NCI-H2107 (cell line): Measurements from ENCODE around the gene C4orf17.

Experiments
- DNase-seq: peaks from one replicate; lab custom pipeline; 2025; lab: John Stamatoyannopoulos, UW

Gene C4orf17

DNA sequence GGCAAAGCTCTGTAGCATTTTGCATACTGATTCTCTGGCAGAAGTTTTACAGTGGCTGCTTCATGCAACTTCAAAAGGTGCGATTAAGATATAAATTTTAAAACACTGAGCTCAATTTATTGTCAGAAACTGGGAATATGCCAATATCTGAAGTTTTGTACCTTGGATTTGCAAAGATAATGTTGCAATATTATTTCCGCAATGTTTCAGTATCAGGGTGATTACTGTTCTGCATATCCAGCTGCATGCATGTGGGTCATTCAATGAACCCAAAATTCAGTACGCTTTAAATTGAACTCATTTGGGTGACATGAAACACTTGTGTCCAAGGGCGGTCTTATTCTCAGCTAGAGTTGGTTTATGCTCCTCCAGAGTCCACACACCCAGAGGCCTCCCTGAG, 26.9 kb downstream of the C4orf17 start:
- no peak for DNase-seq

DNA sequence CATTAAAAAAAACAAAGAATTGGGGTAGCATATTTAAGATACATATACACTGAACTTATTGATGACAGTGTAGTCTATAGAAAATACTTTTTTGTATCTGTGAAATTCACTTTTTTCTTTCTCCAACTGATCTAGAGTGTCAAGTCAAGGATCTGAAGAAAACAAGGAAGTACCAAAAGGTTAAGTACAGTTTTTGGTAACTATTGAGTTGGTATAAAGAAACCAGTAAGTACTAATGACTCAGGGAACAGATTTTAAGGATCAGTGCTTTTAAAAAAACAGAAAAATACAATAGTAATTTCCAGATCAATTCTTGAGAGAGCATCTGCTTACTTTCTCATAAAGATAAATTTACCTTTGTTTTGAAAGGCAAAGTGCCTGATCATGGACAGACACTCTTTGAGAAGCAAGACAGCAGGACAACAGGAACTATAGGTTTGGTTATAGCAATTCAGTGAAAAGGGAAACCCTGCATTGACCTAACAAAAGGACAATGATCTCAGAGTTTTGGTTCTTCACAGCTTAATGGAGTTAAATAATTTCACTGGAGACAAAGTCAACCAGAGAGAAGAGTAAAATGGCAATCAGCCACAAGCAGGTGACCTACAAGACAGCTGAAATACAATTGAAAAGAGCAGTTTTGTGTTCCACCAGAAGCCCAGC, 29.6 kb downstream of the C4orf17 start:
- no peak for DNase-seq

DNA sequence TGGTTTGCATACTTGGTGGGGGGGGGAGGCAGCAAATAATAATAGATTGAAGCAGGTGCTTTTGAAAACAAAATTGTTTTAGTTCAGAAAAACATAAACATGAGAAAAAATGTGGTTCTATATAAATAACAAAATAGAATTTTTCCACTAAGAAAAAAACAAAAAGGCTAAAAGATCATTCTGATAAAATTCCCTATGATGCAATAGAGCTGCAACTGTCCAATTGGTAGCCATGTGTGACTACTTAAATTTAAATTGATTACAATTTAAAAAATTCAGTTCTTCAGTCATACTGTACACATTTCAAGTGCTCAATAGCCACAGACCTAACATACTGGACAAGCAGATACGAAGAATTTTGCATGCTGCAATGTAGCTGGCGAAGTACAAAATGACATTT, 42.1 kb downstream of the C4orf17 start:
- no peak for DNase-seq

DNA sequence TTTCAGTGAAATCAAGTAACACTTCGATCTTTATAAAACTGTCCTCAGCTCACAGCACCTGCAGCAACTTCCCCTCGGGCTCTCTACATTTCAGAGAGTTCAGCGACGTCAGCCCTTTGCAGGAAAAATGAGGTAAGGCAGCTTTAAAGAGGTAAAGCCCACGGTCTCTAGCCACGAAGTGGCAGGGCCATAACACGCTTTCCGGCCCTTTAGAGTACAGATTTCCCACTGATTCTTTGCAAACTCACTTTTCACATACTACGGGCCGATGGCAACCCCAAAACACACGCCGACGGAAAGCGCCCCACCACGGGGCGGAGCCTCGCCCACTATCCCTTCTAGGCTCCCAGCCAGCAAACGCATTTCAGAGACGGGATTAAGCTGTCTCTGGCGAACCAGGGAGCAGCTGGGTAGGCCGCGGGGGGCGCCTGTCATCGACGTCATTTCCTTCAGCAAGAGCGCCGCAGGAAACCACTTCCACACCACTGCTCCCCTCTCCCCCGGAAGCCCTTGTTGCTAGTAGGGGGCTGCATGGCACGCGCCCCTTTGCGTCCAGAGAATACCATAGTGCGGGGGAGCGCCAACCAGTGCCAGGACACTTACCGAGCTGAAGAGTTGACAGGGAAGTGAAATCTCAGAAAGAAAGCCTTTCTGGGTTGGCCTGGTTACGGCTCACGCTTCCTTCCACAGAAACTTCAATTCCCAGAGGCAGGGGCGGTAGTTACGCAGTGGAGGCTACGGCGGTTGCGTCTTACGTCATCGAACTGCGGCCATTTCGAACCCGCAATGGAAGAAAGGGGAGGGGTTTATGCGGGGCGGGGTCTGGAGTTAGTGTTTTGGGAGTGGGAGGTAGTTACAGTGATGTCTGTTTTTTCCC, 52.7 kb downstream of the C4orf17 start, which contains the start of gene TRMT10A:
TRMT10A (minus strand) TSS at position 730 of the 877 bp plus-strand sequence. CDS start 4,701 bp downstream, outside the sequence.
- DNase-seq = peak; percentile 84

DNA sequence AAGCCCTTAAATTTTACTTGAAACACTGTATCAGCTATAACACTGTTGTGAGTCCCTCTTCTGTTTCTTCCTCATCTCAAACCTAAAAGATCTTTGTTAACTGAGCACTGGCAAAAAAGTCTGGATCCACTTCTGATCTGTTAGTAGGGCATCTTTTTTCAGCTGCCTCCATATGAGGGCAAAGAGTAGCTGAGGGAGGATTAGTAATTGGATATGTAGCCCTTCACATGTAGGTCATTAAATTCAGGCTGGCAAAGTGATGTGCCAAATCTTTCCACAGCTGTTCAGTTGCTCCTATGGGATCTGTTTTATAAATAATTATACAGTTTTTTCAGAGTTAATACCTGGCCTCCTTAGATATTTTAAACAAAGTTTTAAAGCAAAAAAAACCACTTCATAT, 54.1 kb downstream of the C4orf17 start:
- DNase-seq = no peak

DNA sequence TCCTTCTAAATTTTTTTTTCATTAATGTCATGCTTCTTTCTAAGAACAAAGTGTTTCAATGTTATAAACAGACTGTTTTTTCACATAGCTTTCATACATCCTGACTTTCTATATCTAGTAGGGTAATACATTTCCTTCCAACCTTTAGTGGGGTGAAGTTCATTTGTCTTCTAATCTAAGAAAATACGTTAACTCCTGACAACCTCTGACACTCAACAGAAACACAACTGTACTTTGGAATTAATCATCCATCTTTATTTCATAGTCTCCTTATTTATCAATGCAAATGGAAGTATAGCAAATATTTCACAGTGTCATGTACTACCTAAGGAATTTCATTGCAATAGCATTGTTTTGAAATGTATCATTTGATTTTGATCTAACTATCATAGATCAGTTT, 61.1 kb downstream of the C4orf17 start:
- no peak for DNase-seq

DNA sequence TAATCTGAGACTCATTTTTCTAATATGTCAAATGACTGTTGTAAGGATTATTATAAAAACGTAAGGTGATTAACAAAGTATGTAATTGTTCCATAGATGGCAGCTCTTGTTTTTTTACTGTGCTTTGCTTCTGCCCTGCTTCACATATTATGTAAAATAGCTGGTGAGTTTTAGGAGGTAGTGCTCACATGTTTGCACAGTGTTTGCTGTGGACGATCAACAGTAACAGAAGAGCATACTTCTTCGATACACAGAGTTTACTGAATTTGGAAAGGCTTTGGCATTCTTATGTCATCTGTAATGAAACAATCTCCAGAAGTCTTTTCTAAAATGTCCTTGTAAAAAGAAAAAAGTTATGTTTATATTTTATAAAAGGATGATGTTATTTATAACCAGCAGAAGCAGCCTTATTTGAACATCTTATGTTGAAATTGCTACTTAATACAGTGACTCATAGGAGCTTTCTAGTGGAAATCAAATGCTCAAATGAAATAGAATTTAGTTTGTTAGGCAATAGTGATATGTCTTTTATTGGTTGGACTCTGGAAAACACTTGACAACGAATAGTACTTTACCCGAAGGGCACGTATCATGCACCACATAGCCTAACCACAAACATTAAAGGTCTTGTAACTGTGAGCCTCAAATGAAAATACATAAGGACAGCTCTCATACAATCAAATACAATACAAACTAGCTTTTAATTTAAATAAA, 61.9 kb downstream of the C4orf17 start:
- DNase-seq = no peak

DNA sequence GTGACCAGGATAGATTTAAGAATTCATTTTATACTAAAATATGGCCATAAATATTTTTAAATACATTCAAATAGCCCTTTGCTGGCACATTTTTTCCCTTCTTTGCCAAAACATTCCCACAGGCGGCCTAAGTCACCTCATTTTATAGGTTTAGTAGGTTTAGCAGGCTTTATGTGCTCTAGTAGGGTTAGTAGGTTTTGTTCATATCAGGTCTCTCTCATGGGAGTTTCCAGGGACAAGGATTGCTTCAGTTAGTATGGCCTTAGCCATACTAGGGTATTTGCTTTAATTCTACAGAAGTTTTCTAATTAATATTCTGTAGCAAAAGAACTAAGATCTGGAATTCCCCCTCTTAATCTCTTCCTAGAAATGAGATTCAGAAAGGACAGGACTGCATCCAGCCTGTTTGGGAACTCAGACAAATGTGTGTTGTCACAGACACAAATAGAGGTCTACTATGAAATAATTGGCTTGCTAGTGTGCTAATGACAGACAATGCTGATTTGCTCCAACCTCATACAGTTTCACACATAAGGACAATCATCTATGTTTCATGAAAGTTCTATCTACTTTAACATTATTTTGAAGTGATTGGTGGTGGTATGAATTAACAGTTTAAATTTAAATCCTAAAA, 63.0 kb downstream of the C4orf17 start:
- DNase-seq = no peak

DNA sequence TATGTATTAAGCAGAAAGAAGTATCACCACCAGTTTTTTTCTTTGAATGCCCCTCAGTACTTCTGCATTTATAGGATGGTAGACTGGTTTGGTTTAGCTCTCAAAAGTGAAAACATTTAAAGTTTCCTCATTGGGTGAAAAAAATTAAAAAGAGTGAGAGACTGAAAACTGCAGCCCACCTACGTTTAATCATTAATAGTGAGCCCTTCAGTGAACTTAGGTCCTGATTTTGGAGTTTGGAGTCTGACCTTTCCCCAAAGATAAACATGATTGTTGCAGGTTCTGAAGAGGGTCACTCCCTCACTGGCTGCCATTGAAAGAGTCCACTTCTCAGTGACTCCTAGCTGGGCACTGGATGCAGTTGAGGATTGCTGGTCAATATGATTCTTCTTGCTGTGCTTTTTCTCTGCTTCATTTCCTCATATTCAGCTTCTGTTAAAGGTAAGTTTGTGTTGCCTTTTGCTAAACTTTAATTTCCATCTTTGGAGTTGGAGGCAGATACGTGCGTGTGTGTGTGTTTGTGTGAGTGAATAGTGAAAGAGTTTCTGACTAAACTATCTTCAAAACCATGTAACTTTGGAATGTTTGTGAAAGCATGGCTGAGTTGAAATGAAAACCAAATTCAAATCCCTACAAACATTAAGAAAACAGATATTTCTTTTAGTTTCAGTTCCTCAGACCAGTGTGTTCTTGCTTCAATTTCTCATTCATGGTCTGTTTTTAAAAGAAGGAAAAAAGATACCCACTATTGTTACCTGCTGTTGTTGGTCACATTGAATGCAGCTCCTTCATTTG, 63.9 kb downstream of the C4orf17 start, which contains the start of gene MTTP:
MTTP (plus strand) TSS at position 295 of the 795 bp plus-strand sequence; CDS start at position 381, 86 bp downstream.
- DNase-seq = no peak

DNA sequence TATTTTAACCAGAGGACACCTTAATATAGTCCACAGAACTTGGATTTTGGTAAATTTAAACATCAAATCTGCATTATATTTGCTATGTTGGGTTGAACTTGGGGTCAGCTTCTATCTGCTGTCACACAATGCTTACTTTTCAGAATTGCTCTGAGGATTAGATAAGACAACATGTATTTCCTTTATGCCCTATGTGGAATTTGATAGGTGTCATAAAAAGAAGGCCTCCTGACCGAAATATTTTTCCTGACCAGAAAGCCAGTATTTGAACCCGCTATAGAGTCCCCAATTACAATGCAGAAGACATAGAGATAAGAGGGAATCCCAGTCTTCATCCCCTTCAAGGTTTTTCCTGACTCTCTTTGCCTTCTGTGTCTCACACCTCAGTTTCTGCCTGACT, 67.9 kb downstream of the C4orf17 start:
- DNase-seq = no peak

DNA sequence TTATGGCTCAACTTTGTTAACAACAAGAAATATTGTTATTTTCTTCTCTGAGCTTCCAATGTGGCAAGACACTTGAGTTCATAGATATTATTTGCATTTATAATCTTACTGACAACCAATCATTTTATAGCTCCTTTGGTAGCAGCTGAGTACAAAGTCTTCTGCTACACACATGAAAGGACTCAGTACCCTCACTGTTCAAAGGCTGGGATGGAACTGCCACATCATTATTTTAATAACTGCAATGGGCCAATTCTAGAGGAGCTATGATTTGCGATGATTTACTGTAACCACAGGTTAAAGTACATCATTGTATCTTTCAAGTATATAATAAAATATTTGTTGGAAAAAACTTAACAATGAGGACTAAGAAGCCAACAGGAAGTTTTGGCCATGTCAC, 74.7 kb downstream of the C4orf17 start:
- no peak for DNase-seq

DNA sequence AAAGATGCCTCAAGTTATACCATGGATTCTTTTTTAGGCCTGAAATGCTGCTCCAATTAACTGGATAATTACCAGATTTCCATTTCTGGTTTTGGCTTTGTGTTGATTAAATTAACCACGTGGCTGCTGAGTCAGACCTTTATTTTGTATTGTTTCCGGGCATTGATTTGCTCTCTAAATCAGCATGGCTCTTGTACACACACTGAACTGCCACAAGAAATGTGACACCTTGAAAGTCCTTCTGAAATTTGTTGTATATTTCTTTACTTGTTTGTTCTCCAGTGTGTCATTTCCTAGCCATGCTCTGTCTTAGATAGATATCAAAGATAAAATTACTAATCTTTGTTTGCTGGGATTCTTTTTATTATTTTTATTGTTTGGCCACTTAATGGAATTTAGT, 75.5 kb downstream of the C4orf17 start:
- peak; percentile 31 for DNase-seq

DNA sequence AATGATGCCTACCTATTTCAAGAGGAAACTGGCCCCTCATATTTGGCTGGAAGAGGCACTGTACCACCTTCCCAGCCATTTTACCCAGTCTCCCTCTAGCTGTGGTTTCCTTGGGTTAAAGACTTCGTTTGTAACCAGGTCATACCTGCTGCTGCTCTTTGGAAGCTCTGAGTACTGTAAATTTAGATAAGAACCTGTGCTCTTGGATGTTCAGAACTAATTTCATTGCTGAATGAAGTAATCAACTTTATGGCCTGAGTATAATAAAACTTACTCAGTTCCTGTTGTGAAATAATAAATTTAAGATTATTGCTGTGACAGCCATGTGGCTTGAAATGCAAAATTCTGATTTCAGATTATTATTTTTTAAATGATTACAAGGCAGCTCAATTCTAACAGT, 76.0 kb downstream of the C4orf17 start:
- no peak for DNase-seq

DNA sequence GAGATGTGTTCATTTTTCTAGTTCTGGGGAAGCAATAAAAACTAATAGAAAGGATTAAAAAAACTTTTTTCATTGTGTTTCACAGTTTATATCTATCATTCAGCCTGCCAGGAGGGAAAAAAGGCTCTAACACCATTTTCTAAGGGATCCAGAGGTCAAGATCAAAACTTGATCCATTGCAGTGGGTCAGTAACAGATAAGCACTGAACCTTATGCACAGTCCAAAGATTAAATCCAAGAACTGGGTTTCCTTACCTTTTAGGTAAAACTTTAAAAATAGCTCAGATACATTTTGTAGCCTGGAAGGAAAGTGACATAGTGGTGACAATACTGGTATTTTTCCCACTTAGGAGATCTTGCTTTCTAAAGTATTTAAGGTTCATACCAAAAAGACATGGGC, 76.5 kb downstream of the C4orf17 start:
- no peak for DNase-seq

DNA sequence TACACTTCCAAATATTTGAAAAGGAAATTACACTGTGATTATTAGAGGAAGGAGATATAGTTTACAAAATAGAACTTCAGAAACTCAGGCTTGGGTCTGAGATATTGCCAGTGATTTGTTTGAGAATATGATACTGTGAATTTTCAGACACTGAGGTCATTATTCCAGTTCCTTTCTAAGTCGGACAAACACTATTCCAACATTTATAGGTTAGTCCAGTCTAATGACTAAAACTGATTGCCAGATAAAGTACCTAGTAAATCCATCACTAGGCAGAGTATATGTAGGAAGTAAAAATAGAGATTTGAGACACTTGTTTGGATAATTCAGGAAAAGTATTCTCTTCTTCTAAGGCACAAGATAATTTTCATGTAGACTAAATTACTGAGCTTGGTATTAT, 77.0 kb downstream of the C4orf17 start:
- no peak for DNase-seq

DNA sequence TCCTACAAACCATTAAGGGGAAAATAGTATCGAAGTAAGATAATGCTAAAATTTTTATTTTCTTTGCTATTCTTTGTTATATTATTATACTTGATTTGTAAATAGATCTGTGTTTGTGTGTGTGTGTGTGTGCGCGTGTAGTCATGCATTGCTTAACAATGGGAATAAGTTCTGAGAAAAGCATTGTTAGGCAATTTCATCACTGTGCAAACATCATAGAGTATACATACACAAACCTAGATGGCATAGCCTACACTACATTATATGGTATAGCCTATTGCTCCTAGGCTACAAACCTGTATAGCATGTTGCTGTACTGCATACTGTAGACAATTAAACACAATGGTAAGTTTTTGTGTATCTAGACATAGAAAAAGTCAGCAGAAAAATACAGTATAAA, 80.9 kb downstream of the C4orf17 start:
- DNase-seq = no peak
